Measurements from ENCODE around the gene ELL2.

DNA sequence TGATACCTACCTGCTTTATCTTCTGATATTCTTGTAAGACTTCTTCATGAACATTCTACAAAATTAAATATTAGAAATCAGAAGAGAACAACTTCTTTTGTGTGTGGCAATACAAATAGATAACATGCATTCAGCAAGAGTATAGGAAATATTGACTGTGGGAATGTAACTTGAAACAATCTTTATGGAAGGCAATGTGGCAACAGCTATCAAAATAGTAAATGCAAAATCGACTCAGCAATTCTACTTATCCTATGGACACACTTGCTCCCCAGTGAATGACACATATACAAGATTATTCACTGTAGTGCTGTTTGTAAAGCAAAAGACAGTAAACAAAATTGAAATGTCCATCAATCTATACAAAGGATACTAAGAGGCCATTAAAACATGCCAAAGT lies 72.6 kb downstream of the ELL2 start:
- TF ChIP-seq CTCF (IDR thresholded peaks at IDR 0.05) (no peak), POLR2A (IDR thresholded peaks at IDR 0.05) (no peak)
